ENCODE data around the gene DRGX.

The DRGX gene

GRCh38 chr10:49361735-49362568 lies 33.9 kb downstream of the DRGX start:
- DNase-seq (ENCODE audit: low spot score): no peak

- DNase-seq (ENCODE audit: low spot score): no peak
These were observed 34.7 kb downstream of the DRGX start for GRCh38 chr10:49361178-49361554.

GRCh38 chr10:49360271-49361177 lies 35.4 kb downstream of the DRGX start:
- no peak for DNase-seq (ENCODE audit: low spot score)

- DNase-seq (ENCODE audit: low spot score): no peak
These were observed 36.3 kb downstream of the DRGX start for GRCh38 chr10:49359349-49360270.

GRCh38 chr10:49357910-49358309 lies 38.0 kb downstream of the DRGX start:
- no peak for DNase-seq (ENCODE audit: low spot score)

- peak; percentile 41 for DNase-seq (ENCODE audit: low spot score)
These were observed 38.9 kb downstream of the DRGX start for GRCh38 chr10:49356944-49357343.

GRCh38 chr10:49356181-49356580 lies 39.7 kb downstream of the DRGX start:
- no peak for DNase-seq (ENCODE audit: low spot score)

GRCh38 chr10:49355221-49355620 lies 40.7 kb downstream of the DRGX start:
- DNase-seq (ENCODE audit: low spot score): no peak

- no peak for DNase-seq (ENCODE audit: low spot score)
These were observed 41.3 kb downstream of the DRGX start for GRCh38 chr10:49354593-49354992.

GRCh38 chr10:49353895-49354566 lies 41.9 kb downstream of the DRGX start:
- DNase-seq (ENCODE audit: low spot score): no peak

- DNase-seq (ENCODE audit: low spot score): no peak
These were observed 42.6 kb downstream of the DRGX start for GRCh38 chr10:49353026-49353894.

GRCh38 chr10:49352323-49352722 lies 43.6 kb downstream of the DRGX start:
- no peak for DNase-seq (ENCODE audit: low spot score)

GRCh38 chr10:49351669-49352068 lies 44.2 kb downstream of the DRGX start:
- DNase-seq (ENCODE audit: low spot score): no peak

GRCh38 chr10:49350846-49351532 lies 44.9 kb downstream of the DRGX start:
- DNase-seq (ENCODE audit: low spot score): no peak

GRCh38 chr10:49350138-49350537 lies 45.8 kb downstream of the DRGX start:
- DNase-seq (ENCODE audit: low spot score): no peak

GRCh38 chr10:49349390-49349789 lies 46.5 kb downstream of the DRGX start:
- DNase-seq (ENCODE audit: low spot score): no peak

- DNase-seq (ENCODE audit: low spot score): no peak
These were observed 47.3 kb downstream of the DRGX start for GRCh38 chr10:49348593-49348992.

- DNase-seq (ENCODE audit: low spot score): no peak
These were observed 48.1 kb downstream of the DRGX start for GRCh38 chr10:49347827-49348226.

- no peak for DNase-seq (ENCODE audit: low spot score)
These were observed 48.5 kb downstream of the DRGX start for GRCh38 chr10:49347342-49347741.

- no peak for DNase-seq (ENCODE audit: low spot score)
These were observed 51.0 kb downstream of the DRGX start for GRCh38 chr10:49344840-49345239.

All from activated CD4-positive, alpha-beta T cell treated with anti-CD3 and anti-CD28 coated beads, Interleukin-2, Interleukin-4, amounts not matched to agents 100 ng/mL and 50 ng/mL, durations not matched to agents 16 hours and 8 hours (primary cell).